SW480 (cell line): Measurements from ENCODE around the gene ADGRE1.
A peak's percentile ranks its signal among the peaks of the same experiment; 100 is the strongest.

Source experiments
- DNase-seq: peaks from one replicate; pipeline ENCODE4 v3.0.0-alpha.2; 2016; ENCODE audit warnings: low spot score

ADGRE1 gene

DNA sequence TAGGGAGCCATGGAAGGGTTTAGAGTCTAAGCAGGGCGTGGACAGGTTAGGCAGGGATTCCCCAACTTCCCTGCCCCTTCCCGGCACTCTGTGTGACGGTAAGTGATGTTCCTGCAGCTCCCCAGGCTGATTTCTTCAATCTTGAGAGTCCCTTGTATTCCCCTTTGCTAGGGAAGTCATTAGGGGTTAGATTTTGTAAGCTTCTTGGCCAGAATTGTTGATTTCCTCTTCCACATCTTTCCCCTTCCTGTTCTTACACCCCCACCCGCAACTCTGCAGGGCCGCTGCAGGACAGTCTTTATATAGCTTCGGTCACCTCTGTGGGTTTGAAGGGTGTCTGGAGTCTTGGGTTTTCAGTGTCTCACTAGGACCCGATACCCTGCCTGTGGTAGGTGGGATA is 10.6 kb upstream of the ADGRE1 start:
- DNase-seq = no peak

DNA sequence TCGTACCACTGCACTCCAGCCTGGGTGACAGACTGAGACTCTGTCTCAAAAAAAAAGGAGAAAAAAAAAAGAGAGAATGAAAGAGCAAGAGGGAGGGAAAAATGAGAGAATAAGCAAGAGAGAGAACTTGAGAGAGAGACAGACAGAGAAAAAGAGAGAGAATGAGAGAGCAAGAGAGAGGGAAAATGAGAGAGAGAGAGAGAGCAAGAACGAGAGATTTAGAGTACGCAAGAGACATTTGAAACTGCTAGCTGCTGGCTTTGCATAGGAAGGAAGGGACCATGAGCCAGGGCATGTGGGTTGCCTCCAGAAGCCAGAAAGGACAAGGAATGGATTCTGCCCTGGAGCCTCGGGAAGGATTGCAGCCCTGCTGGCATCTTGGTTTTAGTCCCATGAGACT is 9.6 kb upstream of the ADGRE1 start:
- no peak for DNase-seq

DNA sequence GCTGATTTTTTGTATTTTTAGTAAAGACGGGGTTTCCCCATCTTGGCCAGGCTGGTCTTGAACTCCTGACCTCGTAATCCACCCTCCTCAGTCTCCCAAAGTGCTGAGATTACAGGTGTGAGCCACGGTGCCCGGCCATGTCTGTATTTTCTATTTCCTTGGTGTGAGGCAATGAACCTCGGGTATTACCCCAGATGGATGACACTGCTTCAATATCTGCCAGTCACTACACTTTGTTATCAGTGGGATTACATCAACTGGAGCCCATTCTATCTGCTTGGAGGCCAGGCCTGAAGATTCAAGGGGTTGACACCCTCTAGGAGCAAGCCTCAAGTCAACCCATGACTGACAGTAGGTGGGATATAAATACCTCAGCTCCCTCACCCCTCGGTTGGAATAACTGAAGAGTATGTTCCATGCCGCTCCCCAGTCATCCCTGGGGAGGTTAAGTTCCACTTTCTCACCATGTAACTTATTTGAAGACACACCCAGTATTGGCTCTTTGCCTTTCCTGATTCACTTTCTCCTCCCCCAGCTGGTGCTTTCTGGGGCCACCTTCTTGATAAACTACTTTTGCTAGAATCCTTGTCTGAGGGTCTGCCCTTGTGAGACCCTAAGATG is 992 bp upstream of the ADGRE1 start:
- no peak for DNase-seq

- DNase-seq = no peak
Observed at GRCh38 chr19:6888967-6889366, 1.6 kb downstream of the ADGRE1 start.

DNA sequence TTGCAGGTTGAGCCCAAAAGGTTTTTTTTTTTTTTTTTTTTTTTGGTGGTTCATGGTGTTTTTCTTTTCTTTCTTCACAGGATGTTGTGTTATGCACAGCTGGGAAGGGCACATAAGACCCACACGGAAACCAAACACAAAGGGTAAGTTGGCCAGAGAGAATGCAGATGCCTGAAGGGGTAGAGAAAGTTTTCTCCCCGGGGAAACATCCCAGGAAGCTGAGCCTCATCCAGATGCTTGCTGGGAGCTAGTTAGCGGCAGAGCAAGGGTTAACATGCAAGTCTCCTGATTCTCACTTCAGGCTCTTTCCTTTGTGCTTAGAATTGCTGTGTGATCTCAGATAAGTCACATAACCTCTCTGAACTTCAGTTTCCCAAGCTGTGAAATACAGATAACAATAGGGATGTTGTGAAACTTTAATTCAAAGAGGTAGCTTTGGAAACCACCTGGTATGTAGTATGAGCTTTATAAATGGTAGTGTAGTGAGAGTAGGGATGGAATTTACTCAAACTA is 3.1 kb downstream of the ADGRE1 start:
- no peak for DNase-seq

GRCh38 chr19:6890938-6891337 is 3.6 kb downstream of the ADGRE1 start:
- no peak for DNase-seq

GRCh38 chr19:6891761-6892385 is 4.5 kb downstream of the ADGRE1 start:
- no peak for DNase-seq

GRCh38 chr19:6894313-6894712 is 6.9 kb downstream of the ADGRE1 start:
- DNase-seq = no peak

DNA sequence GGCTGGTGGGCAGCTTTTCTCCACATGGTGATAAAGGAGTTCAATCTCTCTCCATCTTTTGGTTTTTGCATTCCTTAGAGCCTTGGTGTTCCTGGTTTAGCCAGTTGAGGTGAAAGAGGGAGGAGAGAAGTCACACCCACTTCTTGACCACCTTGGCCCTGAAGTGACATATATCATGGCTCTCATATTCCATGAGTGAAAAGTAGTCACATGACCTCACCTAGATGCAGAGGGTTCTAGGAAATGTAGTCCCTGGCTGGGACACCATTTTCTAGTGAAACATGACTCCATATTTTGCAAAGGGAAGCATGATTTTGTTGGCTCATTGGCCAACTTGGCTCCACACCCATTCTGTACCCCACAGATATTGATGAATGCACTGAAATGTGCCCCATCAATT is 16.1 kb downstream of the ADGRE1 start:
- no peak for DNase-seq

DNA sequence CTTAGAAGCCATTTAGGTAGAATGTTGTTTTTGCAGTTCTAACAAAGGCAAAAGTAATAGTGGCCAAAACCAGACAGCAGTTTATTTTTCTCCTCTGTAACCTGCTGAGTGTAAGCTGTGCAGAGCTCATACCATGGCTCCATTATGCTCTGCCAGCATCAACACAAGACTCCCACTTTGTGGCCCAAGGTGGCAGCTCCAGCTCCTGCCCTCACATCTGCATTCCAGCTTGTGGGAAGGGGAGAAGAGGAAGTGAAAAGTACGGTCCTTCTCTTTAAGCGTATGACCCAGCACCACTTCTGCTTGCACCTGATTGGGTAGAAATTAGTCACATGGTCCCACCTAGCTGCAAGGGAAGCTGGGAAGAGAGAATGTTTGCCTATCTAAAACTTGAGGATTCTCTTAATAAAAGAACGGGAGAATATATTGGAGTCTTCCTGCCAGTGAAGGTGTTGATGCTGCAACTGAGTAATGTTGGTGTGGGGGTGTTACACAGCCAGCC is 19.2 kb downstream of the ADGRE1 start:
- no peak for DNase-seq

GRCh38 chr19:6911523-6911922 is 24.1 kb downstream of the ADGRE1 start:
- no peak for DNase-seq

DNA sequence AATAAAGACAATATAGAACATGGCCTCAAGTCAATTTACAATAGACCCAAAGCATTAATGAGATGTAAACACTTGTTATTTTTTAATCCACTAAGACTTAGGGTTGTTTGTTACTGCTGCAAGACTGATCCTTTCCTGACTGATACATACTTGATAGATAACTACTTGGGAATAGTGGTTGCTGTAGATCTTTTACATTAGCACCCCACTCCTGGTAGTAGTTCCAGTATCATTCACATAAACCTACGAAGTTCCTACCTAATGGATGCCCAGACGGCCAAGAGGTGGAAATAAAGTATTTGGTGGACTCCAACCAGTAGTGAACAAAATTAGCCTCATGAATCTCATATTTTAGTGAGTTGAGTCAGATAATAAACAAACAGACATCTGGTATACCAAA is 26.9 kb downstream of the ADGRE1 start:
- no peak for DNase-seq

DNA sequence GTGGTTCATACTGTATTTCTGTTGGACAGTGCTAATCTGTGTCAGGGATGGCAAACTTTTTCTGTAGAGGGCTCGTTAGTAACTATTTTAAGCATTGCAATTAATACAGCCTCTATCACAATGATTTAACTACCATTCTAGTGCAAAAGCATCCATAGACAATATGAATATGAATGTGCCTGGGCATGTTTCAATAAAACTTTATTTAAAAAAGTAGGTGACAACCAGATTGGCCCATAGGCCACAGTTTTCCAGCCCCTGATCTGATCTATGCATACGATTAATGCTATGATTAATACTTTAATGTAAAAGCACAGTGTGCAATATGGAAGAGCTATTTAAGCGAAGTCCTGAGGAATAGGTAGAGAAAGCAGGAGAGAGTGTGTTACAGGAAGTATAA is 29.6 kb downstream of the ADGRE1 start:
- no peak for DNase-seq

DNA sequence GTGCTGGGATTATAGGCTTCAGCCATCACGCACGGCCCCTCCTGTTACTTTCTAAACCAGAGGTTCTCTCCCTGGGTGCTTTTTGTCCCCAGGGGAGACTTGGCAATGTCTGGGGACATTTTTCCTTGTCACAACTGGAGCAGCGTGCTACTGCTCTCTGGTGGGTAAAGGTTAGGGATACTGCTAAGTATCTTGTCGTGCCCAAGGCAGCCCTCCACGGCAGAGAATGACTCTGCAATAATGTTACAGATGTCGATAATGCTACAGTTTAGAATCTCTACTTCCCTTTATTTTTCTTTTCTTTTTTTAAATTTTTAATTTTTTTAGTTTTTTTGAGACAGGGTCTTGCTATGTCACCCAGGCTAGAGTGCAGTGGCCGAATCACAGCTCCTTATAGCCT is 38.0 kb downstream of the ADGRE1 start:
- DNase-seq = no peak

DNA sequence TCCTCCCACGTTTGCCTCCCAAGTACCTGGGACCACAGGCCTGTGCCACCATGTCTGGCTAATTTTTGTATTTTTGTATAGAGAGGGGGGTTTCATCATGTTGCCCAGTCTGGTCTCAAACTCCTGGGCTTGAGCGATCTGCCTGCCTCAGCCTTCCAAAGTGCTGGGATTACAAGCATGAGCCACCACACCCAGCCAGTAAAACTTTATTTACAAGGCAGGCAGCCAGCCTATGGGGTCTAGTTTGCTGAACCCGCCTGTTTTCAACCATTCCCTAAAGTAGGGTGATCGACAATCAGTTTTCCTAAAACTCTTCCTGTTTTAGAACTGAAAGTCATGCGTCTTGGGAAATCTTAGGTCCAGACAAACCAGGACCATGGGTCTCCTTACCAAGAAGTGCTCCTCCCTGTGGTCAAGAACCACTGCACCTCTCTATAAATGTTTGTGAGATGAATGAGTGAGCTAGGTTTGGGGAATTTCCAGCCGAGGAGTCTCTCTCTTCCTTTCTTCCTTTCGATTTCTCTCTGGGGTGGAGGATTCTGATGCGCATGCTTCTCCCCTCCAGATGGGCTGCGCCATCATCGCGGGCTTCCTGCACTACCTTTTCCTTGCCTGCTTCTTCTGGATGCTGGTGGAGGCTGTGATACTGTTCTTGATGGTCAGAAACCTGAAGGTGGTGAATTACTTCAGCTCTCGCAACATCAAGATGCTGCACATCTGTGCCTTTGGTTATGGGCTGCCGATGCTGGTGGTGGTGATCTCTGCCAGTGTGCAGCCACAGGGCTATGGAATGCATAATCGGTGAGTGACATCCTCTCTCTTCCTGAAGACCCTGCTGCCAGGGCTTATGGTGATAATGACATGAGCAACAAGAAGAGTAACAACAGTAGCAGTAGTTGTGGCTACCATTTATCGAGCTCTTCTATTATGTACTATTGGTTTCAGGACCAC is 38.7 kb downstream of the ADGRE1 start:
- DNase-seq = peak; percentile 24

GRCh38 chr19:6930190-6930589 is 42.8 kb downstream of the ADGRE1 start:
- DNase-seq = no peak

DNA sequence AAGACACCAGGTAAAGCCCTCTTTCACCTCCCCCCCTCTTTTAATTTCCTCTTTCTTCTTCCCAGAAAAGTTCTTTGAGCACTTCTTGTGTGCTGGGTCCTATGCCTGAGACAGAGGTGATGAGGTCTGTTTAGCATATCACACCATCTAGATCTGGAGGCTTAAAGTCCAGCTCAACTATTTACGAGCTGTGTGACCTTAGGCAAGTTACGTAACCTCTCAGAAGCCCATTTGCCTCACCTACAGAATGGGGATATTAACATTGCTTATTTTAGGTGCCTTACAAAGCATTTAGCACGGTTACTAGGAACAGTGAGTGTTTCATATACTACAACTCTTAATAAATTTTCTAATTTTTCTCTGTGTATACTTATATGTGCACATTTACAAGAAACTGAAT is 47.7 kb downstream of the ADGRE1 start:
- no peak for DNase-seq

GRCh38 chr19:6935618-6936017 is 48.2 kb downstream of the ADGRE1 start:
- DNase-seq = no peak

- no peak for DNase-seq
Observed at GRCh38 chr19:6945733-6946132, 58.4 kb downstream of the ADGRE1 start.

DNA sequence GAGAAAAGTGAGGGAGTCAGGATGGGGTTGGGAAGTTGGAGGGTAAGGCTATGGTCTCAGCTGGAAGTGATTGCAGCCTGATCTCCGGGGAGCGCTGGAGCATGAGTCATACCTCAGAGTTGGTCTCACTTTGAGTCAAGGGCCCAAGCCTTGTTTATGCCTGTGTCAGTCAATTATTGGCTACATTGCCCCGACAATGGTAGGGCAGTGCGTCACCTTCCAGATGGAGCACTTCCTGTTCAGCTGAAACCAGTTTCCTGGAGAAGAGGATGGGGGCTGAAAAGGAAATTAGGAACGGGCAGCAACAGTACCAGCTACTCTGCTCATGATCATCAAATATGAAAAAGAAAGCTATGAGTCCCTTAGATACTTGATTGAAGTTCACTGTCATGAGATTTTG is 60.4 kb downstream of the ADGRE1 start:
- peak; percentile 42 for DNase-seq

DNA sequence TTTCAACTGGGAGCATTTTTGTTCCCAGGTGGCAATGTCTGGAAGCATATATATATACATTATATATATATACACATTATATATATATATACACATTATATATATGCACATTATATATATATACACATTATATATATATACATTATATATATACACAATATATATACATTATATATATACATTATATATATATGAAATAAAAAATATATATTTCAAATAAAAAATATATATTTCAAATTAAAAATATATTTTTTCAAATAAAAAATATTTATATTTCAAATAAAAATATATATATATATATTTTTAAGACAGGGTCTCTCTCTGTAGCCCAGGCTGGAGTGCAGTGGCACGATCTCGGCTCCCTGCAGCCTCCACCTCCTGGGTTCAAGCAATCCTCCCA is 61.5 kb downstream of the ADGRE1 start:
- no peak for DNase-seq

DNA sequence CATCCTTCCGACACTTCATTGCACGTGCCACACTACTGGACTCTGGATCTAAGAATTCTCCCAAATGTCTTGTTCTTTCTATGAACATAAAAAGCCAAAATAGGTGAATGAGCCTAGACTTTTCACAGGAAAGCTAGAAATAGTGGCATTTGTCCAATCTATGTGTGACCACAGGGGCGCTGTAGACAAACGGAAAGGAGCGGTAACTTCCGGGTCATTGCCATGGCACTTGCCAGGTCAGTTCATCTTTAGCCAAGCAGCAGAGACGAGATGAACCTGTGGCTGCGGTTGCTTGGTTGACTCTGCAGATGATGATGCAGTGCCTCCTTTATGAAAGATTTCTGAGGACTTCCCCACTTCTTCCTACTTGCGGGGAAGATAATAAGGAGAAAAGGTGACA is 65.6 kb downstream of the ADGRE1 start:
- DNase-seq = no peak

DNA sequence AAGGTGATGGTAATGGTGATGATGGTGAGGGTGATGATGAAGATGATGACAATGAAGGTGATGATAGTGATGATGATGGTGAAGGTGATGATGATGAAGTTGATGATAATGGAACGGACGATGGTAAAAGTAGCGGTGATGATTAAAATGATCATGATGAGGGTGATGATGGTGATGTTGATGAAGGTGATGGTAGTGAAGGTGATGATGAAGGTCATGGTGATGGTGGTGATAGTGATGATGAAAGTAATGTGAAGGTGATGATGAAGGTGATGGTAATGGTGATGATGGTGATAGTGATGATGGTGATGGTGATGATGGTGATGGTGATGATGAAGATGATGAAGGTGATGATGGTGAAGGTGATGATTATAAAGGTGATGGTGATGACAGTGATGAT is 67.7 kb downstream of the ADGRE1 start:
- DNase-seq = no peak
